ENCODE measurements around the gene MUC22.

DNA sequence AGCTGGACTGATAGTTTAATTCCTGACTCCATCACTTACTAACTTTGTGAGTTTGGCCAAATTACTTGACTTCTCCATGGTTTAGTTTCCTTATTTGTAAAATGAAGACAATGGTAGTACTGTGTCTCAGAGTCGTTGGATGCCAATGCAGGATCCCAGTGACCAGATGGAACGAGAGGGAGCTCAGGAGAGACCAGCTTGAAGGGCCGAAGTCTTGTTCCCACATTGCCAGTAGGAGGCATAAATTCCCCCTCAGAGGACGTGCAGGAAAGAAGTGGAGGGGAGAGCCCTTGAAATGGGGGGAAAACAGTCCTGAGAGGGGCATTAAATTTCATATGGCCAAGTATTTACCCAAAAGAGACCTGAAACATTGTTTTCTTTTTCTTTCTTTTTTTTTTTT is 2.1 kb upstream of the MUC22 start:
- TF ChIP-seq, protein P1, sequence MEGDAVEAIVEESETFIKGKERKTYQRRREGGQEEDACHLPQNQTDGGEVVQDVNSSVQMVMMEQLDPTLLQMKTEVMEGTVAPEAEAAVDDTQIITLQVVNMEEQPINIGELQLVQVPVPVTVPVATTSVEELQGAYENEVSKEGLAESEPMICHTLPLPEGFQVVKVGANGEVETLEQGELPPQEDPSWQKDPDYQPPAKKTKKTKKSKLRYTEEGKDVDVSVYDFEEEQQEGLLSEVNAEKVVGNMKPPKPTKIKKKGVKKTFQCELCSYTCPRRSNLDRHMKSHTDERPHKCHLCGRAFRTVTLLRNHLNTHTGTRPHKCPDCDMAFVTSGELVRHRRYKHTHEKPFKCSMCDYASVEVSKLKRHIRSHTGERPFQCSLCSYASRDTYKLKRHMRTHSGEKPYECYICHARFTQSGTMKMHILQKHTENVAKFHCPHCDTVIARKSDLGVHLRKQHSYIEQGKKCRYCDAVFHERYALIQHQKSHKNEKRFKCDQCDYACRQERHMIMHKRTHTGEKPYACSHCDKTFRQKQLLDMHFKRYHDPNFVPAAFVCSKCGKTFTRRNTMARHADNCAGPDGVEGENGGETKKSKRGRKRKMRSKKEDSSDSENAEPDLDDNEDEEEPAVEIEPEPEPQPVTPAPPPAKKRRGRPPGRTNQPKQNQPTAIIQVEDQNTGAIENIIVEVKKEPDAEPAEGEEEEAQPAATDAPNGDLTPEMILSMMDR (IDR thresholded peaks at IDR 0.05) = no peak
- TF ChIP-seq POLR2A (IDR thresholded peaks at IDR 0.05) = no peak

All from Peyer's patch (tissue), 4 donors.